AG04450 (cell line): ENCODE data around the gene SMAD3. TPM values are rescaled to one million over a fixed set of nuclear protein-coding genes. Genes with fewer than 3 reads are reported as not detected.

Source experiments
- CTCF ChIA-PET: fragments of 300-600, 350-600 bp; formaldehyde crosslinking; extraction: SDS; loops from one replicate; lab custom pipeline; 2022; ENCODE audit warnings: antibody characterized with exemption, inconsistent platforms; lab: Charles Lee
- POLR2A ChIA-PET: fragments of 350-600 bp; formaldehyde crosslinking; extraction: SDS; loops from one replicate; lab custom pipeline; 2021; ENCODE audit warnings: antibody characterized with exemption, inconsistent platforms; lab: Yijun Ruan, JAX
- DNase-seq: peaks from one replicate; pipeline ENCODE4 v3.0.0-alpha.2; 2011; ENCODE audit warnings: low read depth, low spot score
- H3K27ac ChIP-seq: one replicate; pipeline ENCODE4 v1.5.1; 2012; ENCODE audit warnings: low read depth, low read length, control low read depth
- H3K27me3 ChIP-seq: one replicate; pipeline ENCODE4 v1.6.0; 2012; ENCODE audit warnings: low read length; ENCODE audit not compliant: control insufficient read depth, insufficient read depth
- H3K4me3 ChIP-seq: 2 replicates; pipeline ENCODE4 v1.5.1; 2011; ENCODE audit warnings: mild to moderate bottlenecking, low read depth, low read length, control low read depth
- H3K9me3 ChIP-seq: 2 replicates; pipeline ENCODE4 v1.5.1; 2012; ENCODE audit warnings: low read length; ENCODE audit not compliant: control insufficient read depth, insufficient read depth
- CTCF ChIP-seq: IDR thresholded peaks from 2 replicates; pipeline ENCODE4 v1.5.1; 2011; ENCODE audit warnings: low read depth, low read length, control low read depth, inconsistent platforms
- polyA plus RNA-seq: library from polyadenylated mRNA; depleted of rRNA; stranded (reverse); fragments of >200 nt; gene quantifications from 2 replicates; pipeline ENCODE4 v1.2.3, GENCODE V29; 2011

SMAD3 gene
- polyA plus RNA-seq, 1 experiment: 115 TPM

- H3K27me3 ChIP-seq: no peaks in the 10 kb centered on the region
- no peak overlapping the region for H3K4me3 ChIP-seq
- H3K9me3 ChIP-seq: no peaks in the 10 kb centered on the region; the same call in 1 of the 2 replicates
- ChIA-PET POLR2A (no interaction called here), CTCF (no interaction called here)
- peak overlapping the region; percentile 52 for H3K27ac ChIP-seq
- DNase-seq: no peak
- TF ChIP-seq CTCF: no peak
These were observed 48.6 kb downstream of the SMAD3 start for GRCh38 chr15:67114046-67114445.

GRCh38 chr15:67114846-67115585 is 49.6 kb downstream of the SMAD3 start:
- CTCF ChIA-PET: no interaction called here
- DNase-seq: no peak
- H3K27ac ChIP-seq: peak overlapping the region; percentile 80
- no peak for TF ChIP-seq CTCF
- H3K4me3 ChIP-seq: no peak overlapping the region
- no peaks in the 10 kb centered on the region for H3K27me3 ChIP-seq
- no peaks in the 10 kb centered on the region; the same call in 1 of the 2 replicates for H3K9me3 ChIP-seq
- POLR2A ChIA-PET: no interaction called here

DNA sequence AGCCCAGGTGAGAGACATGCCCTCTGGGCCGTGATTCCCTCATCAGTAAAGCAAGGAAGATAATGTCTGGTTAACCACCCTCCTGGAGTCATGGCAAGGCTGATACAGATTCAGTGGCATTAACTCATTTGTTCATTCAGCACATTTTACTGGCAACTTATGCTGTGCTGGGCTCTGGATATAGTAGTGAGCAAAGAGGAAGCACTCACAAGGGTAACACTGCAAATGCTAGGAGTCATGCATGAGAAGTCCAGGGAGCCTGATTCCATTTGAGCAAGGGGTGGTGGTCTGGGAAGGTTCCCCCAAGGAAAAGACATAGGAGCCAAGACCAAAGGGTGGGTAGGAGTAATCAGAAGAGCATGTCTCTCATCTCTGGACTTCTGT is 50.2 kb downstream of the SMAD3 start:
- Histone ChIP-seq H3K4me3 (no peak overlapping the region), H3K27me3 (no peaks in the 10 kb centered on the region), H3K9me3 (no peaks in the 10 kb centered on the region; the same call in 1 of the 2 replicates), H3K27ac (peak overlapping the region; percentile 80)
- ChIA-PET CTCF (no interaction called here), POLR2A (interaction anchor here (0.6 kb wide), 1 partner anchor 8 kb away, joined by 3 read pairs; no protein-coding TSS in a partner anchor)
- DNase-seq: no peak
- no peak for TF ChIP-seq CTCF

DNA sequence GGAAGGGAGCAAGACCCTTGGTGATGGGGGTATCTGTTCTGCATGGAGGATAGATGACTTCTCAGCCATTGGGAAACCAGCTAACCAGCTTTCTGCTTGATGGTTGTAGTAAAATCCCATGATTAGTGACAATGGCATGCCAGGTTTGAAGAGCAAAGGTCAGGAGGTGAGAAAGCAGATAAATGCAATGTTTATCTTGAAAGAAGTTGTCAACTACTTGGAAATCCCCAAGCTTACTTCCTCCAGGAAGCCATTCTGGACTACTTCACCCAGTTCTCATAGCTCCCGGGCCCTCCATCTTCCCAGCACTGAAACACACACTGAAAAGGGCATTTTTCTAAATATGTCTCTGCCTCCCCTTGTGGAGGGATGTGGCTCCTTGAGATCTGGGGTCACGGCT is 51.3 kb downstream of the SMAD3 start:
- POLR2A ChIA-PET: interaction anchor here (1.0 to 1.7 kb wide), 3 partner anchors 9 to 62 kb away, joined by 4 to 8 read pairs (median 7); no protein-coding TSS in a partner anchor
- DNase-seq: no peak

More for the DNA sequence above, 51.3 kb downstream of the SMAD3 start:
- TF ChIP-seq CTCF: no peak
- peak overlapping the region; percentile 80 for H3K27ac ChIP-seq
- CTCF ChIA-PET: no interaction called here
- no peaks in the 10 kb centered on the region; the same call in 1 of the 2 replicates for H3K9me3 ChIP-seq
- H3K4me3 ChIP-seq: no peak overlapping the region
- no peaks in the 10 kb centered on the region for H3K27me3 ChIP-seq
